ENCODE data around the gene NFKBIA.

DNA sequence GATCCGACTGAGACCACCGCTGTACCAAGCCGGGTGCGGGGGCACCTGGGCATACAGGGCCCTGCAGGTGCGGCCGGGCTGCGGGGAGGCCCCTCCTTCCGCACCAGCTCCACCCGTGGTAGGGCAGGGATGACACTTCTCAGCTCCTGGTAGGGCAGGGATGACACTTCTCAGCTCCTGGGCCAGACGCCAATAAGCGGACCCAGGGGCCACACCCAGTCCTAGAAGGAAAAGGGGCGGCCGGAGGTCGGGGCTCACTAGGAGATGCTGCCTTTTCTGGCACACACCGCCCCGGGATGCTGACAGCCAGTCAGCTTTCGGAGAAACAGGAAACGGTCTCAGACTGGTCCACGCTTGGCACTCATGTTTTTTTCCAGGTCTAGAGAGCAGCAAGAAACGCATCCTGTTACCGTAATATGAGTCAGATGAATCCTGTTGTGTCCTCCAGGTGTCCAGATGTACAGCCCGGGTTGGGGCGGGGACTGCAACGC is 34.8 kb downstream of the NFKBIA start:
- TF ChIP-seq, protein P1, sequence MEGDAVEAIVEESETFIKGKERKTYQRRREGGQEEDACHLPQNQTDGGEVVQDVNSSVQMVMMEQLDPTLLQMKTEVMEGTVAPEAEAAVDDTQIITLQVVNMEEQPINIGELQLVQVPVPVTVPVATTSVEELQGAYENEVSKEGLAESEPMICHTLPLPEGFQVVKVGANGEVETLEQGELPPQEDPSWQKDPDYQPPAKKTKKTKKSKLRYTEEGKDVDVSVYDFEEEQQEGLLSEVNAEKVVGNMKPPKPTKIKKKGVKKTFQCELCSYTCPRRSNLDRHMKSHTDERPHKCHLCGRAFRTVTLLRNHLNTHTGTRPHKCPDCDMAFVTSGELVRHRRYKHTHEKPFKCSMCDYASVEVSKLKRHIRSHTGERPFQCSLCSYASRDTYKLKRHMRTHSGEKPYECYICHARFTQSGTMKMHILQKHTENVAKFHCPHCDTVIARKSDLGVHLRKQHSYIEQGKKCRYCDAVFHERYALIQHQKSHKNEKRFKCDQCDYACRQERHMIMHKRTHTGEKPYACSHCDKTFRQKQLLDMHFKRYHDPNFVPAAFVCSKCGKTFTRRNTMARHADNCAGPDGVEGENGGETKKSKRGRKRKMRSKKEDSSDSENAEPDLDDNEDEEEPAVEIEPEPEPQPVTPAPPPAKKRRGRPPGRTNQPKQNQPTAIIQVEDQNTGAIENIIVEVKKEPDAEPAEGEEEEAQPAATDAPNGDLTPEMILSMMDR (IDR thresholded peaks at IDR 0.05; ENCODE audit: insufficient read depth, low read length), result no peak
- no peak for TF ChIP-seq POLR2AphosphoS5 (IDR thresholded peaks at IDR 0.05; ENCODE audit: low read depth)
- no peak for TF ChIP-seq GABPA (IDR thresholded peaks at IDR 0.05; ENCODE audit: low read depth)

All from HL-60 (cell line).